ENCODE data around the gene SLC27A1. TPM values are rescaled to one million over a fixed set of nuclear protein-coding genes. Genes with fewer than 3 reads are reported as not detected.

The SLC27A1 gene
- polyA plus RNA-seq, 1 of the 3 experiments (the other 2 are of a cell fraction): 15.0 TPM

GRCh38 chr19:17486545-17487240, 16.4 kb downstream of the SLC27A1 start:
- H3K79me2 ChIP-seq (ENCODE audit: insufficient read depth): peaks cover 2% of the 10 kb centered on the region; the same call in 1 of the 2 replicates
- POLR2A ChIA-PET: interaction anchor here (0.6 kb wide), 1 partner anchor 25 kb away, joined by 3 read pairs; no protein-coding TSS in a partner anchor

More at GRCh38 chr19:17486545-17487240, 16.4 kb downstream of the SLC27A1 start:
- Histone ChIP-seq H3K4me2 (no peak overlapping the region), H3K9me3 (no peaks in the 10 kb centered on the region), H3K27ac (ENCODE audit: low read depth in 2 of 2, low read length in 1 of 2) (no peak overlapping the region), H4K20me1 (ENCODE audit: insufficient read depth) (peaks cover 4% of the 10 kb centered on the region), H3K9ac (no peak overlapping the region), H3K4me3 (ENCODE audit: low read depth in 2 of 2, low read length in 1 of 2) (no peak overlapping the region), H3K36me3 (replicated peaks in 1 of 2; ENCODE audit: control insufficient read depth in 1 of 2, insufficient read depth in 2 of 2, low read length in 1 of 2) (no peaks in the 10 kb centered on the region), H3K4me1 (ENCODE audit: control insufficient read depth in 1 of 2, insufficient read depth in 2 of 2, low read depth in 1 of 2, low read length in 1 of 2) (no peaks in the 10 kb centered on the region; a peak in 1 of 4 replicates), H3F3A (replicated peaks; ENCODE audit: insufficient read depth) (peaks cover 6% of the 10 kb centered on the region), H3K27me3 (ENCODE audit: insufficient read depth) (no peaks in the 10 kb centered on the region), H2AFZ (ENCODE audit: low read depth) (no peak overlapping the region), H3K9me2 (no peaks in the 10 kb centered on the region)
- CTCF ChIA-PET: no interaction called here
- over 99% methylated on average over 13 of the region's 58 CpGs for WGBS (ENCODE audit: low lambda C conversion rate)
- no peak for TF ChIP-seq CTCF (IDR thresholded peaks at IDR 0.05)
- TF ChIP-seq, protein P1, sequence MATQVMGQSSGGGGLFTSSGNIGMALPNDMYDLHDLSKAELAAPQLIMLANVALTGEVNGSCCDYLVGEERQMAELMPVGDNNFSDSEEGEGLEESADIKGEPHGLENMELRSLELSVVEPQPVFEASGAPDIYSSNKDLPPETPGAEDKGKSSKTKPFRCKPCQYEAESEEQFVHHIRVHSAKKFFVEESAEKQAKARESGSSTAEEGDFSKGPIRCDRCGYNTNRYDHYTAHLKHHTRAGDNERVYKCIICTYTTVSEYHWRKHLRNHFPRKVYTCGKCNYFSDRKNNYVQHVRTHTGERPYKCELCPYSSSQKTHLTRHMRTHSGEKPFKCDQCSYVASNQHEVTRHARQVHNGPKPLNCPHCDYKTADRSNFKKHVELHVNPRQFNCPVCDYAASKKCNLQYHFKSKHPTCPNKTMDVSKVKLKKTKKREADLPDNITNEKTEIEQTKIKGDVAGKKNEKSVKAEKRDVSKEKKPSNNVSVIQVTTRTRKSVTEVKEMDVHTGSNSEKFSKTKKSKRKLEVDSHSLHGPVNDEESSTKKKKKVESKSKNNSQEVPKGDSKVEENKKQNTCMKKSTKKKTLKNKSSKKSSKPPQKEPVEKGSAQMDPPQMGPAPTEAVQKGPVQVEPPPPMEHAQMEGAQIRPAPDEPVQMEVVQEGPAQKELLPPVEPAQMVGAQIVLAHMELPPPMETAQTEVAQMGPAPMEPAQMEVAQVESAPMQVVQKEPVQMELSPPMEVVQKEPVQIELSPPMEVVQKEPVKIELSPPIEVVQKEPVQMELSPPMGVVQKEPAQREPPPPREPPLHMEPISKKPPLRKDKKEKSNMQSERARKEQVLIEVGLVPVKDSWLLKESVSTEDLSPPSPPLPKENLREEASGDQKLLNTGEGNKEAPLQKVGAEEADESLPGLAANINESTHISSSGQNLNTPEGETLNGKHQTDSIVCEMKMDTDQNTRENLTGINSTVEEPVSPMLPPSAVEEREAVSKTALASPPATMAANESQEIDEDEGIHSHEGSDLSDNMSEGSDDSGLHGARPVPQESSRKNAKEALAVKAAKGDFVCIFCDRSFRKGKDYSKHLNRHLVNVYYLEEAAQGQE (IDR thresholded peaks at IDR 0.05; ENCODE audit: low read depth, low read length): no peak
- TF ChIP-seq RAD21 (IDR thresholded peaks at IDR 0.05; ENCODE audit: low read length): no peak
- TF ChIP-seq RFX5 (IDR thresholded peaks at IDR 0.05; ENCODE audit: low read length): no peak
- TF ChIP-seq SIN3A (IDR thresholded peaks at IDR 0.05; ENCODE audit: borderline replicate concordance, low read depth, low read length): no peak
- TF ChIP-seq NFIC (IDR thresholded peaks at IDR 0.05; ENCODE audit: borderline replicate concordance): no peak
- no peak for TF ChIP-seq MXI1 (IDR thresholded peaks at IDR 0.05; ENCODE audit: low read depth, low read length)
- TF ChIP-seq ELF1 (IDR thresholded peaks at IDR 0.05): no peak
- TF ChIP-seq MAX (IDR thresholded peaks at IDR 0.05; ENCODE audit: low read depth): no peak
- TF ChIP-seq PBX3 (IDR thresholded peaks at IDR 0.05): no peak
- TF ChIP-seq TAF1 (IDR thresholded peaks at IDR 0.05; ENCODE audit: borderline replicate concordance, low read depth, low read length): no peak
- TF ChIP-seq NRF1 (IDR thresholded peaks at IDR 0.05; ENCODE audit: low read depth, low read length): no peak
- TF ChIP-seq GATA2 (CRISPR knock-in tag; IDR thresholded peaks at IDR 0.05): no peak
- TF ChIP-seq RCOR1 (IDR thresholded peaks at IDR 0.05; ENCODE audit: low read length): no peak
- TF ChIP-seq TEAD4 (IDR thresholded peaks at IDR 0.05; ENCODE audit: borderline replicate concordance, insufficient read depth): no peak
- DNase-seq: no peak
